ENCODE measurements around the gene RACGAP1.
A peak's percentile ranks its signal among the peaks of the same experiment; 100 is the strongest.

RACGAP1 gene

DNA sequence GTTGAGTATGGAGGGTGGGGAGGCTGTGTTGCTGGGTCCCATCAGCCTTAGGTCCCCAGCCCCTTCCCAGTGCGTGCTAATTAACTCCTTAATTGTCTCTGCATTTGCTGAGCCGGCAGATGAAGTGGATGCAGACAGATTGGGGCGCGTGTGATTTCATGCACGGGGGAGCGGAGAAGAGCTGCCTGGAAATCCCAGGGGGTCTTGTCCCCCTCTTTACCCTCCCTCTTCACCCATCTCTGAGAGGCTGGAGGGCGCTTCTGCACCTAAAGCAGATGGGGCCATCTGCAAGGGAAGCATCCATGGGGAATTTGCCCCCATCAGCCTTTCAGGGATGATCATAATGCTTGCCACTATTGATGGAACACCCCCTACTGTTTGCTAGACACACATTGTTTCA lies 27.7 kb upstream of the RACGAP1 start:
- Histone ChIP-seq H3K27ac (ENCODE audit: low read depth, low read length) (no peak overlapping the region), H3K9me3 (ENCODE audit: control insufficient read depth, insufficient read depth, low read depth, low read length) (no peaks in the 10 kb centered on the region), H3K4me1 (ENCODE audit: control insufficient read depth, insufficient read depth, low read length) (peaks cover 30% of the 10 kb centered on the region), H3K9ac (ENCODE audit: low read length) (no peak overlapping the region), H3K4me3 (ENCODE audit: low read depth, low read length) (no peak overlapping the region), H3K27me3 (ENCODE audit: control insufficient read depth, insufficient read depth, low read length) (peaks cover 93% of the 10 kb centered on the region), H3K36me3 (ENCODE audit: control insufficient read depth, insufficient read depth, low read length) (no peaks in the 10 kb centered on the region)

GRCh38 chr12:50052544-50052943 lies 27.2 kb upstream of the RACGAP1 start:
- Histone ChIP-seq H3K9me3 (ENCODE audit: control insufficient read depth, insufficient read depth, low read depth, low read length) (no peaks in the 10 kb centered on the region), H3K9ac (ENCODE audit: low read length) (no peak overlapping the region), H3K27ac (ENCODE audit: low read depth, low read length) (no peak overlapping the region), H3K36me3 (ENCODE audit: control insufficient read depth, insufficient read depth, low read length) (no peaks in the 10 kb centered on the region), H3K4me3 (ENCODE audit: low read depth, low read length) (no peak overlapping the region), H3K4me1 (ENCODE audit: control insufficient read depth, insufficient read depth, low read length) (peaks cover 30% of the 10 kb centered on the region), H3K27me3 (ENCODE audit: control insufficient read depth, insufficient read depth, low read length) (peaks cover 93% of the 10 kb centered on the region)

- Histone ChIP-seq H3K27ac (ENCODE audit: low read depth, low read length) (no peak overlapping the region), H3K9ac (ENCODE audit: low read length) (no peak overlapping the region), H3K36me3 (ENCODE audit: control insufficient read depth, insufficient read depth, low read length) (no peaks in the 10 kb centered on the region), H3K4me3 (ENCODE audit: low read depth, low read length) (peak overlapping the region; percentile 45), H3K27me3 (ENCODE audit: control insufficient read depth, insufficient read depth, low read length) (peaks cover 88% of the 10 kb centered on the region), H3K9me3 (ENCODE audit: control insufficient read depth, insufficient read depth, low read depth, low read length) (no peaks in the 10 kb centered on the region), H3K4me1 (ENCODE audit: control insufficient read depth, insufficient read depth, low read length) (peaks cover 21% of the 10 kb centered on the region)
These were observed 26.0 kb upstream of the RACGAP1 start for GRCh38 chr12:50051101-50051806.

DNA sequence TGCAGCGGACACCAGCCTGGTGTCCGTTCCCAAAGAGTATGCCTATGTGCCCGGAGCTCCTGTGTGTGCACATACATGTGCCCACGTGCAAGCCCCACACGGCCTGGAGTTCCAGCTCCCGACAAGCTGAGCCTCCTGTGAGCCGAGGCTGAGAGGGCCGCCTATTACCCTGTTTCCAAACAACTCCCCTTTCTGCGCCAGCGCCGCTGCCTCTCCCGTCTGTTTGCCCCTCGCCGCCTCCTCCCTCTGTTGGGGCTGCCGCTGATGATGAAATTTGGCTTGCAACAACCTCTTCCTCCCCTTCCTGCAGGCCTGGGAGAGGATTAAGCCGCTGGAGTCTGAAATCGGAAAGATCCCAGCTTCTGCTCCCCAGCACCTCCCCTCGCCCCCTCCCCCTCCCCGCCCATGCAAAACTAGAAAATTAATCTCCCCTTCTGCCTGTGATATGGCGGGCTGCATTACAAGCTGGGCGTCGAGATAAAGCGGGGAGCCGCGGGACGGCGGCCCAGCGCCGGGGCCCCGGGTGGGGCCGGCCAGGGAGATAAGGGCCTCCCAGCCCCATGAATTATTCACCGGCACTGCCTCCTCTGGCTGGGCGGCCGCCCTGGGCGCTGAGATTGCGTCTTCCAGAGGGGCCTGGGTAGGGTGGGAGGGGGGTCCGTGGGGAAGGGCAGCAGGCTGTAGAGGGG lies 25.3 kb upstream of the RACGAP1 start:
- H3K27me3 ChIP-seq (ENCODE audit: control insufficient read depth, insufficient read depth, low read length), result peaks cover 81% of the 10 kb centered on the region
- H3K36me3 ChIP-seq (ENCODE audit: control insufficient read depth, insufficient read depth, low read length), result no peaks in the 10 kb centered on the region
- H3K4me1 ChIP-seq (ENCODE audit: control insufficient read depth, insufficient read depth, low read length), result peaks cover 16% of the 10 kb centered on the region
- no peak overlapping the region for H3K9ac ChIP-seq (ENCODE audit: low read length)
- H3K4me3 ChIP-seq (ENCODE audit: low read depth, low read length), result peak overlapping the region; percentile 45
- H3K9me3 ChIP-seq (ENCODE audit: control insufficient read depth, insufficient read depth, low read depth, low read length), result no peaks in the 10 kb centered on the region
- H3K27ac ChIP-seq (ENCODE audit: low read depth, low read length), result no peak overlapping the region

GRCh38 chr12:50050119-50050385 lies 24.8 kb upstream of the RACGAP1 start:
- Histone ChIP-seq H3K4me1 (ENCODE audit: control insufficient read depth, insufficient read depth, low read length) (peaks cover 16% of the 10 kb centered on the region), H3K27me3 (ENCODE audit: control insufficient read depth, insufficient read depth, low read length) (peaks cover 76% of the 10 kb centered on the region), H3K36me3 (ENCODE audit: control insufficient read depth, insufficient read depth, low read length) (no peaks in the 10 kb centered on the region), H3K9me3 (ENCODE audit: control insufficient read depth, insufficient read depth, low read depth, low read length) (no peaks in the 10 kb centered on the region), H3K27ac (ENCODE audit: low read depth, low read length) (no peak overlapping the region), H3K9ac (ENCODE audit: low read length) (no peak overlapping the region), H3K4me3 (ENCODE audit: low read depth, low read length) (peak overlapping the region; percentile 45)

- Histone ChIP-seq H3K9me3 (ENCODE audit: control insufficient read depth, insufficient read depth, low read depth, low read length) (no peaks in the 10 kb centered on the region), H3K27me3 (ENCODE audit: control insufficient read depth, insufficient read depth, low read length) (peaks cover 74% of the 10 kb centered on the region), H3K36me3 (ENCODE audit: control insufficient read depth, insufficient read depth, low read length) (no peaks in the 10 kb centered on the region), H3K4me1 (ENCODE audit: control insufficient read depth, insufficient read depth, low read length) (peaks cover 16% of the 10 kb centered on the region), H3K4me3 (ENCODE audit: low read depth, low read length) (peak overlapping the region; percentile 45), H3K9ac (ENCODE audit: low read length) (no peak overlapping the region), H3K27ac (ENCODE audit: low read depth, low read length) (no peak overlapping the region)
These were observed 24.2 kb upstream of the RACGAP1 start for GRCh38 chr12:50049254-50050118.

- Histone ChIP-seq H3K27me3 (ENCODE audit: control insufficient read depth, insufficient read depth, low read length) (peaks cover 73% of the 10 kb centered on the region), H3K36me3 (ENCODE audit: control insufficient read depth, insufficient read depth, low read length) (no peaks in the 10 kb centered on the region), H3K4me3 (ENCODE audit: low read depth, low read length) (no peak overlapping the region), H3K9ac (ENCODE audit: low read length) (no peak overlapping the region), H3K4me1 (ENCODE audit: control insufficient read depth, insufficient read depth, low read length) (peaks cover 16% of the 10 kb centered on the region), H3K27ac (ENCODE audit: low read depth, low read length) (no peak overlapping the region), H3K9me3 (ENCODE audit: control insufficient read depth, insufficient read depth, low read depth, low read length) (no peaks in the 10 kb centered on the region)
These were observed 22.5 kb upstream of the RACGAP1 start for GRCh38 chr12:50047693-50048250.

DNA sequence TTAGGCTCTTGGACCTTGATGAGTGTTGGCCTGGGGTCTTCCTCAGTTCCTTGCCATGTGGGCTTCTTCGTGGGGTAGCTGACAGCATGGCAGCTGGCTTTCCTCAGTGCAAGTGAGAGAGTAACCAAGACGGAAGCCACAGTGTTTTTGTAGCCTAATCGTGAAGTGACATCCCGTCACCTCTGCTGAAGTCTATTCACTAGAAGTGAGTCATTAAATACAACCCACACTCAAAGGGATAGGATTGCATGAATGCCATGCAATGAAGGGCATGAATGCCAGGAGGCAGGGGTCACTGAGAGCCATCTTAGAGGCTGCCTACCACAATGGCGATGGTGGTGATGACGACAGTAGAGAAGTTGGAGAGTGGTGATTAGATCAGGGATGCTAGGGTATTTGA lies 18.6 kb upstream of the RACGAP1 start:
- H3K9ac ChIP-seq (ENCODE audit: low read length), result no peak overlapping the region
- H3K9me3 ChIP-seq (ENCODE audit: control insufficient read depth, insufficient read depth, low read depth, low read length), result no peaks in the 10 kb centered on the region
- H3K27me3 ChIP-seq (ENCODE audit: control insufficient read depth, insufficient read depth, low read length), result peaks cover 66% of the 10 kb centered on the region
- H3K36me3 ChIP-seq (ENCODE audit: control insufficient read depth, insufficient read depth, low read length), result no peaks in the 10 kb centered on the region
- no peak overlapping the region for H3K27ac ChIP-seq (ENCODE audit: low read depth, low read length)
- peaks cover 7% of the 10 kb centered on the region; the same call in 1 of the 2 replicates for H3K4me1 ChIP-seq (ENCODE audit: control insufficient read depth, insufficient read depth, low read length)
- H3K4me3 ChIP-seq (ENCODE audit: low read depth, low read length), result no peak overlapping the region

DNA sequence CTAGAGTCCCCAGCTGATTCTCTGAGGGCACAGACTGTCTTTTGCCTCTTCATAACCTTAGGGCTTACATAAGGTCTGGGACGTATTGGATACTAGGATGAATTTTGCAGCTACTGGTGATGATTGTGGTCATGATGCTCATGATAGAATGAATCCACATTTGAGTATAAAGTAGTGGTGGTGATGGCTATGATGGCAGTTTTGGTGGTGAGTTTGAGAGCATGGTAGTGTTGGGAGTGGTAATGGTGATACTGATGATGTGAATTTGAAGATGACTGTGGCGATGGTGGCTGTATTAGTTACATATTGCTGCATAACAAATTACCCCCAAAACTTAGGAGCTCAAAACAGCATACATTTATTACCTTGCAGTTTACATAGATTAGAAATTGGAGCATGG lies 18.0 kb upstream of the RACGAP1 start:
- Histone ChIP-seq H3K4me3 (ENCODE audit: low read depth, low read length) (no peak overlapping the region), H3K27me3 (ENCODE audit: control insufficient read depth, insufficient read depth, low read length) (peaks cover 60% of the 10 kb centered on the region), H3K36me3 (ENCODE audit: control insufficient read depth, insufficient read depth, low read length) (no peaks in the 10 kb centered on the region), H3K9ac (ENCODE audit: low read length) (no peak overlapping the region), H3K4me1 (ENCODE audit: control insufficient read depth, insufficient read depth, low read length) (peaks cover 7% of the 10 kb centered on the region; the same call in 1 of the 2 replicates), H3K27ac (ENCODE audit: low read depth, low read length) (no peak overlapping the region), H3K9me3 (ENCODE audit: control insufficient read depth, insufficient read depth, low read depth, low read length) (no peaks in the 10 kb centered on the region)

DNA sequence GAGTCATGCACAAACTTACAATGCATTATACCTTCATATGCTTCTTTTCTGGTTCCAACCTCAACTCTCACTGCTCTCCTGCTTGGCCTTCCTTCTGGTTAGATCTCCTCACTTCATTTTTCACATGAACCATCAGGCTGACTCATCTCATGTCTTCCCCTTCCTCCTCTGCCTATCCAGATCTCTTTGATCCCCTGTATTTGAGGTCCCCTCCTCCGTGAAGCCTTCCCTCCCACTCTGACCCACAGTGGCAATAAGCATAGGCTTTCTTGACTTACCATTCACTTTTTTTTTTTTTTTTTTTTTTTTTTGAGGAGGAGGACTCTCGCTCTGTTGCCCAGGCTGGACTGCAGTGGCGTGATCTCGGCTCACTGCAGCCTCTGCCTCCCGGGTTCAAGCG lies 17.4 kb upstream of the RACGAP1 start:
- Histone ChIP-seq H3K27ac (ENCODE audit: low read depth, low read length) (no peak overlapping the region), H3K9ac (ENCODE audit: low read length) (no peak overlapping the region), H3K27me3 (ENCODE audit: control insufficient read depth, insufficient read depth, low read length) (peaks cover 55% of the 10 kb centered on the region), H3K36me3 (ENCODE audit: control insufficient read depth, insufficient read depth, low read length) (no peaks in the 10 kb centered on the region), H3K4me1 (ENCODE audit: control insufficient read depth, insufficient read depth, low read length) (peaks cover 7% of the 10 kb centered on the region; the same call in 1 of the 2 replicates), H3K4me3 (ENCODE audit: low read depth, low read length) (no peak overlapping the region), H3K9me3 (ENCODE audit: control insufficient read depth, insufficient read depth, low read depth, low read length) (no peaks in the 10 kb centered on the region)

GRCh38 chr12:50041962-50042361 lies 16.7 kb upstream of the RACGAP1 start:
- no peaks in the 10 kb centered on the region for H3K9me3 ChIP-seq (ENCODE audit: control insufficient read depth, insufficient read depth, low read depth, low read length)
- no peak overlapping the region for H3K4me3 ChIP-seq (ENCODE audit: low read depth, low read length)
- H3K27ac ChIP-seq (ENCODE audit: low read depth, low read length), result no peak overlapping the region
- H3K36me3 ChIP-seq (ENCODE audit: control insufficient read depth, insufficient read depth, low read length), result no peaks in the 10 kb centered on the region
- no peak overlapping the region for H3K9ac ChIP-seq (ENCODE audit: low read length)
- H3K27me3 ChIP-seq (ENCODE audit: control insufficient read depth, insufficient read depth, low read length), result peaks cover 47% of the 10 kb centered on the region
- H3K4me1 ChIP-seq (ENCODE audit: control insufficient read depth, insufficient read depth, low read length), result peaks cover 7% of the 10 kb centered on the region; the same call in 1 of the 2 replicates
